ENCODE results near the gene TMEM121.

DNA sequence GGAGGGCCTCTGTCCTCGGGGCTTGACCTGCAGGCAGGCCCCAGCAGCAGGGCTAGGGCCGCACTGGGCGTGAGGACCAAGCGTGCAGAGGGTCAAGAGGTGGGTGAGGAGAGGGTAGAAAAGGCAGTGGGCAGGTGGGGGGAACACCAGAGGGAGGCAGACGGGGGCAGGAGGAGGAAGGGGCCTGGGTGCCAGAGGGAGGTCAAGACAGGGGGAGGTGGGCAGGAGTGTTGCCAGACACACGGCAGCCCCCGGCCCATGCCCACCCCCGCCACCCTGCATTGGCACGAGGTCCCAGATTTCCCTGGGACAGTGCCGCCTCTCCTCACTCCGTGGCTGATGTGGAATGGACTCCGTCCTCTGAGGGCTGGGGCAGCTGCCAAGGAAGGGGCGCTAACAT is 8.2 kb downstream of the TMEM121 start:
- no peak for TF ChIP-seq POLR2A (IDR thresholded peaks at IDR 0.05; ENCODE audit: low read length)
- no peak for TF ChIP-seq GATA1 (IDR thresholded peaks at IDR 0.05; ENCODE audit: low read depth, low read length)
